SK-N-SH (cell line): ENCODE data around the gene SETD1B. TPM values are rescaled to one million over a fixed set of nuclear protein-coding genes. Genes with fewer than 3 reads are reported as not detected.

ENCODE experiments used
- CTCF ChIA-PET: fragments of 300-600, 350-600 bp; formaldehyde crosslinking; extraction: SDS; loops from one replicate; lab custom pipeline; 2021; lab: Yijun Ruan, JAX
- POLR2A ChIA-PET: fragments of 350-600 bp; sonication (Branson Sonifier 250); formaldehyde crosslinking; extraction: SDS; loops from one replicate; lab custom pipeline; 2020; ENCODE audit warnings: antibody characterized with exemption, inconsistent platforms; lab: Yijun Ruan, JAX
- DNase-seq: peaks from one replicate; pipeline ENCODE4 v3.0.0; 2012
- H2AFZ ChIP-seq: fragments of 200-600 bp; sonication (generic); 2 replicates; pipeline ENCODE4 v1.8.1; 2016; ENCODE audit warnings: antibody characterized with exemption, mild to moderate bottlenecking, low read depth
- H3F3A ChIP-seq: fragments of 200-600 bp; sonication (generic); replicated peaks from 2 replicates; pipeline ENCODE3; 2016; ENCODE audit warnings: antibody characterized with exemption, mild to moderate bottlenecking; ENCODE audit not compliant: insufficient read depth
- H3K27ac ChIP-seq, 2 experiments: fragments of 200-500 bp in 1 of 2; fragments of 200-600 bp in 1 of 2; sonication (Bioruptor generic) in 1 of 2; sonication (generic), shearing (Covaris generic) in 1 of 2; 2 replicates each; pipeline versions ENCODE4 v1.5.1 to v1.6.1; 2014 to 2016; ENCODE audit warnings: low read depth in 2 of 2, inconsistent platforms in 1 of 2, low read length in 1 of 2, mild to moderate bottlenecking in 1 of 2, mixed read lengths in 1 of 2
- H3K27me3 ChIP-seq: fragments of 200-600 bp; sonication (generic), shearing (Covaris generic); 2 replicates; pipeline ENCODE4 v1.6.1; 2016; ENCODE audit warnings: mixed run types; ENCODE audit not compliant: insufficient read depth
- H3K36me3 ChIP-seq, 2 experiments: fragments of 200-500 bp in 1 of 2; fragments of 200-600 bp in 1 of 2; sonication (Bioruptor generic) in 1 of 2; sonication (generic) in 1 of 2; replicated peaks in 1 of 2; 2 replicates each; pipeline versions ENCODE3 to v1.5.1; 2014 to 2016; ENCODE audit warnings: low read length in 1 of 2, mild to moderate bottlenecking in 1 of 2; ENCODE audit not compliant: insufficient read depth in 2 of 2, control insufficient read depth in 1 of 2
- H3K4me1 ChIP-seq, 2 experiments: fragments of 200-500 bp in 1 of 2; fragments of 200-600 bp in 1 of 2; sonication (Bioruptor generic) in 1 of 2; sonication (generic), shearing (Covaris generic) in 1 of 2; 2 replicates each; pipeline versions ENCODE4 v1.5.1 to v1.6.1; 2014 to 2016; ENCODE audit warnings: low read depth in 1 of 2, low read length in 1 of 2, mixed run types in 1 of 2; ENCODE audit not compliant: insufficient read depth in 2 of 2, control insufficient read depth in 1 of 2
- H3K4me2 ChIP-seq: fragments of 200-600 bp; sonication (generic), shearing (Covaris generic); 2 replicates; pipeline ENCODE4 v1.6.1; 2017; ENCODE audit warnings: mixed run types
- H3K4me3 ChIP-seq, 2 experiments: fragments of 200-500 bp in 1 of 2; fragments of 200-600 bp in 1 of 2; sonication (Bioruptor generic) in 1 of 2; sonication (generic), shearing (Covaris generic) in 1 of 2; 2 replicates each; pipeline versions ENCODE4 v1.5.1 to v1.8.1; 2014 to 2016; ENCODE audit warnings: low read depth in 2 of 2, inconsistent platforms in 1 of 2, low read length in 1 of 2, mild to moderate bottlenecking in 1 of 2, mixed read lengths in 1 of 2, moderate library complexity in 1 of 2
- H3K79me2 ChIP-seq: fragments of 200-600 bp; sonication (generic); 2 replicates; pipeline ENCODE4 v1.8.1; 2017; ENCODE audit warnings: mild to moderate bottlenecking; ENCODE audit not compliant: insufficient read depth
- H3K9ac ChIP-seq: fragments of 200-600 bp; sonication (generic); 2 replicates; pipeline ENCODE4 v1.6.1; 2017; ENCODE audit warnings: mixed run types
- H3K9me2 ChIP-seq: fragments of 200-600 bp; sonication (generic); 2 replicates; pipeline ENCODE4 v1.6.1; 2017; ENCODE audit warnings: mixed run types
- H3K9me3 ChIP-seq: fragments of 200-600 bp; sonication (generic); 2 replicates; pipeline ENCODE4 v1.6.1; 2017; ENCODE audit warnings: mixed run types, mild to moderate bottlenecking, moderate library complexity
- H4K20me1 ChIP-seq: fragments of 200-600 bp; sonication (generic); 2 replicates; pipeline ENCODE4 v1.6.1; 2017; ENCODE audit warnings: mild to moderate bottlenecking, mixed run types; ENCODE audit not compliant: insufficient read depth
- CHD2 ChIP-seq: fragments of 150-350 bp; IDR thresholded peaks from 2 replicates; pipeline ENCODE4 v1.6.1; 2018; ENCODE audit warnings: low read length; ENCODE audit not compliant: partially characterized antibody
- ELF1 ChIP-seq: IDR thresholded peaks from 2 replicates; pipeline ENCODE4 v1.4.0; 2012
- FOXJ3 ChIP-seq: sonication (generic); formaldehyde crosslinking; IDR thresholded peaks from 2 replicates; pipeline ENCODE4 v1.5.1; 2020; ENCODE audit warnings: mild to moderate bottlenecking, missing genetic modification reagents
- JUND ChIP-seq: IDR thresholded peaks from 2 replicates; pipeline ENCODE4 v1.4.0; 2012
- MXI1 ChIP-seq: IDR thresholded peaks from 2 replicates; pipeline ENCODE4 v1.6.1; 2012; ENCODE audit warnings: mild to moderate bottlenecking, low read depth, low read length, improper control_type of control experiment
- RAD21 ChIP-seq: IDR thresholded peaks from 2 replicates; pipeline ENCODE4 v1.6.1; 2012; ENCODE audit warnings: mild to moderate bottlenecking, low read length
- REST ChIP-seq: IDR thresholded peaks from 2 replicates; pipeline ENCODE4 v1.6.1; 2012; ENCODE audit warnings: mild to moderate bottlenecking, low read depth, low read length, moderate library complexity
- SMC3 ChIP-seq: IDR thresholded peaks from 2 replicates; pipeline ENCODE4 v1.6.1; 2012; ENCODE audit warnings: low read depth, low read length, improper control_type of control experiment
- ZBTB33 ChIP-seq: IDR thresholded peaks from 2 replicates; pipeline ENCODE4 v1.4.0; 2012; ENCODE audit warnings: low read depth, borderline replicate concordance
- WGBS: methylation state at CpG from one replicate; pipeline ENCODE4 v1.1.6; 2017; ENCODE audit warnings: low lambda C conversion rate; 5-methylcytosine and 5-hydroxymethylcytosine counted together
- polyA plus RNA-seq, 3 experiments: library from polyadenylated mRNA; depleted of rRNA; stranded (reverse); fragments of >200 nt; gene quantifications; 2 replicates each; pipeline ENCODE4 v1.2.3, GENCODE V29; 2012

Gene SETD1B
- polyA plus RNA-seq, 1 of the 3 experiments (the other 2 are of a cell fraction) = 2.0 TPM

GRCh38 chr12:121839106-121839992, 35.5 kb downstream of the SETD1B start (continued):
- peak; percentile 61 for TF ChIP-seq MXI1
- 0 out of 2 replicates have a peak, but pooled peaks have one; percentile 14 for TF ChIP-seq FOXJ3 (CRISPR knock-in tag)
- no peak for TF ChIP-seq RAD21
- TF ChIP-seq ZBTB33 = no peak
- TF ChIP-seq ELF1 = no peak

- CTCF ChIA-PET = interaction anchor here (3.3 to 7.6 kb wide), 3 partner anchors 13 to 45 kb away, joined by 11 to 49 read pairs (median 40); partner anchors contain the start of gene RHOF
- no peak for DNase-seq
- POLR2A ChIA-PET = no interaction called here
- H4K20me1 ChIP-seq = no peaks in the 10 kb centered on the region
- no peaks in the 10 kb centered on the region for H3K27me3 ChIP-seq
- H3K4me3 ChIP-seq = peak overlapping the region; percentile 57 to 74
- peak overlapping the region; percentile 29 to 43; a peak in 2 of 4 replicates for H3K27ac ChIP-seq
- peak overlapping the region; percentile 64 for H3K9ac ChIP-seq
- 58% methylated on average over 21 of the region's 24 CpGs for WGBS
- no peaks in the 10 kb centered on the region for H3K9me3 ChIP-seq
- peak overlapping the region; percentile 95; the same call in 1 of the 2 replicates for H2AFZ ChIP-seq
- no peaks in the 10 kb centered on the region for H3K79me2 ChIP-seq
- no peaks in the 10 kb centered on the region for H3K36me3 ChIP-seq
- H3K4me1 ChIP-seq = no peaks in the 10 kb centered on the region; a peak in 1 of 4 replicates
- peaks cover 5% of the 10 kb centered on the region for H3F3A ChIP-seq
- H3K9me2 ChIP-seq = no peaks in the 10 kb centered on the region
- peak overlapping the region; percentile 81 for H3K4me2 ChIP-seq
- TF ChIP-seq SMC3 (no peak), REST (no peak), JUND (no peak), CHD2 (no peak)
These were observed 36.4 kb downstream of the SETD1B start for GRCh38 chr12:121839993-121840761.
